GM03348 (cell line): ENCODE results near the gene TRAPPC6A.
A peak's percentile ranks its signal among the peaks of the same experiment; 100 is the strongest.

ENCODE experiments used
- DNase-seq: peaks from one replicate; pipeline ENCODE4 v3.0.0; 2012; ENCODE audit warnings: low spot score

TRAPPC6A gene, protein sequence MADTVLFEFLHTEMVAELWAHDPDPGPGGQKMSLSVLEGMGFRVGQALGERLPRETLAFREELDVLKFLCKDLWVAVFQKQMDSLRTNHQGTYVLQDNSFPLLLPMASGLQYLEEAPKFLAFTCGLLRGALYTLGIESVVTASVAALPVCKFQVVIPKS

DNA sequence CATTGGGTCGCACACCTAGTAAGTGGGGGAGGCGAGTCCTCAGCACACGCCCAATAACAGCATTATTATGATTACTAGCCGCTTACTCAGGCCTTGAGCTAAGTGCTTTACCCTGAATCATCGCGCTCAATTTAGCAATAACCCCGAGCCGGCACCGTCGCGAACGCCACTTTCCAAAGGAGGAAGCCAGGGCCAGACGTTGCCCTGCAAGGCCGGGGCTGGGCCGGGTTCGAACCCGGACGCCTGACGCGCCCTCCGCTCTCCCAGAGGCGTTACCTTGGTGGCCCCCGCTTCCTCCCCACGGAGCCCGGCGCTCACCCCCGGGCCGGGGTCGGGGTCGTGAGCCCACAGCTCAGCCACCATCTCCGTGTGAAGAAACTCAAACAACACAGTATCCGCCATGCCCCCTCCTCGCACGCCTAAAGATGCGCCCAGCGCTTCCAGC, at the start of gene TRAPPC6A:
TSS of gene TRAPPC6A (minus strand) at position 421 of the 445 bp plus-strand sequence. CDS start at position 402, 19 bp downstream.
- peak; percentile 63 for DNase-seq

DNA sequence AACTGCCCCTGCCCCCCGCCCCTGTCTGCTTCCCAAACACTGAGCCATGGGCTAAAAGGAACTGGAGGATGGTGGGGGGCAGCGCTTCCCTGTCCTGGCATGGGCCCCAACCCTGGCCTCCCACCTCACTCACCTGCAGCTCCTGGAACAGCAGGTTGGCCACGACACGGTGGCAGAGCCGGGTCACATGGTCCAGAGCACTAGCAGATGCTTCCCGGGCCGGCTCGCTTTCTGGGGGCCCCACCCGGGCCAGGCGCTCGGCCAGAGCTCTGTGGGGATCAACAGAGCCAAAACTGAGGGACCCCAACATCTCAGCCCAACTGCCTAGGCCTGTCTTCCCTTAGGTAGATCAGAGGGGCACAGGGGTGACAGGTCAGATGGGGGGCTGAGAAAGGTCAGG, 46.6 kb upstream of the TRAPPC6A start:
- no peak for DNase-seq

DNA sequence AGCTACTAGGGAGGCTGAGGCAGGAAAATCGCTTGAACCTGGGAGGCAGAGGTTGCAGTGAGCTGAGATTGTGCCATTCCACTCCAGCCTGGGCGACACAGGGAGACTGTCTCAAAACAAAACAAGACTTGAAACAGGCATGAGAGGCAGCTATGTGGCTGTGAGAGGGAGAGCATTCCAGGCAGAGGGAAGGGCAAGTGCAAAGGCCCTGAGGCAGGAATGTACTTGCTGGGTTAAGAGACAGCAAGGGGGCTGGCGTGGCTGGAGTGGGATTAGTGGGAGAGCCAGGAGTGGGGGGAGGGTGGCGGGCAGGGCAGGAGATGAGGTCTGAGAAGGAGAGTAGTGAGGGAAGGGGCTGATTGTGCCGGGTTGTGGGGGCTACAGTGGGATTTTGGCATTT, 45.8 kb upstream of the TRAPPC6A start:
- DNase-seq = no peak

DNA sequence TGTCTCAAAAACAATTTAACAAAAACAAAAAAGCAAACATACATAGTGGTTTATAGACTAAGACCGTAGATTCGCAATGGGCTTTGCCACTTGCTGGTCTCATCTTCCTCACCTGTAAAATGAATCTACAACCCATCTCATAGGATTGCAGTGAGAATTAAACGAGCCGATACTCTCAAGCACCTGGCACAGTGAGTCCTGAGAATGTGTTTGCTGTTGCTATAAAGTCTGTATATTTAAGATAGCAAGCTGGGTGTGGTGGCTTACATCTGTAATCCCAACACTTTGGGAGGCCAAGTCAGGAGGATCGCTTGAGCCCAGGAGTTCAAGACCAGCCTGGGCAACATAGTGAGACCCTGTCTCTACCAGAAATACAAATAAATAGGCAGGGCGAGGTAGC, 44.7 kb upstream of the TRAPPC6A start:
- no peak for DNase-seq

DNA sequence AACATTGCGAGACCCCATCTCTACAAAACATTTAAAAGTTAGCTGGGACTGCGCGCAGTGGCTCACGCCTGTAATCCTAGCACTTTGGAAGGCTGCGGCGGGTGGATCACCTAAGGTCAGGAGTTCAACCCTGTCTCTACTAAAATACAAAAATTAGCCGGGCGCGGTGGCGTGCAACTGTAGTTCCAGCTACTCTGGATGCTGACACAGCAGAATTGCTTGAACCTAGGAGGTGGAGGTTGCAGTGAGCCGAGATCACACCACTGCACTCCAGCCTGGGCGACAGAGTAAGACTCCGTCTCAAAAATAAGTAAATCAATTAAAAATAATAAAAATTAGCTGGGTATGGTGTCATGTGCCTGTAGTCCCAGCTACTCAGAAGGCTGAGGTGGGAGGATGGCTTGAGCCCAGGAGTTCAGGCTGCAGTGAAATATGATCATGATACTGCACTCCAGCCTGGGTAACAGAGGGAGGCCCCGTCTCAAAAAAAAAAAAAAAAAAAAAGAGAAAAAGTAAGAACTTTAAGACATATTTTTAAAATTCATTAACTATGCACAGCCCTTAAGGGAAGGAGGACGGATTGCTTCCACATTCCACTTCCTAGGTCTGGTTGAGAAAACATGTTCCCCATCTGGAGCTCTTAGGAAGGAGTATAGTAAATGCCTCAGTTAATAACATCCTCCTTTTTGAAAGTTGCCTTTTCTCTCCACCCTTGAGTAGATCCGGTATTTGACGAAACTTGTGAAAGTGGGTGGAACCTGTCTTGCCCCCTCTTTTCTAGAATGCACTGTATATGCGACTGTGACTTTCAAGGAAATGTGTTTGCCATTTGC, 41.1 kb upstream of the TRAPPC6A start:
- DNase-seq = no peak

DNA sequence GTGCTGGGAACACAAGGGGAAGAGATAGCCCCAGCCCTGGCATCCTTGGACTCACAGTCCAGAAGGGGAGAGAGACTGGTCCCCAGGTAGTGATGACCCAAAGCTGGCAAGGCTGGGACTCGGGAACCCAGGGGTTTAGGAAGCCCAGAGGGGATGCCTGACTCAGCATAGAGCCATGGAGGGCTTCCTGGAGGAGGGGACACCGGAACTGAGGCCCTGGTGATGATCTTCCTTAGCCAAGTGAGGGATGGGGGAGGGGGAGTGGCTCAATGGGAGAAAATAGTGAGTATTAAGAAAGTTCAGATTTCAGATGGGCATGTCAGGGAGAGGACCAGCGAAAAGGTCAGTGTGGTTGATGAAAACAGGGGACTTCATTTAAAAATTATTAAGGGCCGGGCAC, 40.4 kb upstream of the TRAPPC6A start:
- no peak for DNase-seq

DNA sequence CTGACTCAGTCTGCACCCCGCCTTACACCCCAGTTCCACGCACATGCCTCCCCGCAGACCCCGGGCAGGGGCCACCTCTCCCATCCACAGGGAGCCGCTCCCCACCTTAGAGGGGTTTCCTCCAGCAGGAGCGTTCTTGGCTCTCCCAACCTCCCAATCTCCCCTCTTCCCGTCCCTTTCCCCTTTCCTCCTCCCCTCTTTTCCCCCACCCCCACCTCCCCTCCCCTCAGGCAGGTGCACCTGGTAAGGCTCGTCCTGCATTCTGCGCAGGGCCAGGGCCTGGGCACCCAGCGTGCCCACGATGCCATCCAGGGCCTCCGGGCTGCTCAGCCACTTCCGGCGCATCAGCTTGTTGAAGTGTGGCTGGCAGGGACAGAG, 39.9 kb upstream of the TRAPPC6A start:
- DNase-seq = no peak

DNA sequence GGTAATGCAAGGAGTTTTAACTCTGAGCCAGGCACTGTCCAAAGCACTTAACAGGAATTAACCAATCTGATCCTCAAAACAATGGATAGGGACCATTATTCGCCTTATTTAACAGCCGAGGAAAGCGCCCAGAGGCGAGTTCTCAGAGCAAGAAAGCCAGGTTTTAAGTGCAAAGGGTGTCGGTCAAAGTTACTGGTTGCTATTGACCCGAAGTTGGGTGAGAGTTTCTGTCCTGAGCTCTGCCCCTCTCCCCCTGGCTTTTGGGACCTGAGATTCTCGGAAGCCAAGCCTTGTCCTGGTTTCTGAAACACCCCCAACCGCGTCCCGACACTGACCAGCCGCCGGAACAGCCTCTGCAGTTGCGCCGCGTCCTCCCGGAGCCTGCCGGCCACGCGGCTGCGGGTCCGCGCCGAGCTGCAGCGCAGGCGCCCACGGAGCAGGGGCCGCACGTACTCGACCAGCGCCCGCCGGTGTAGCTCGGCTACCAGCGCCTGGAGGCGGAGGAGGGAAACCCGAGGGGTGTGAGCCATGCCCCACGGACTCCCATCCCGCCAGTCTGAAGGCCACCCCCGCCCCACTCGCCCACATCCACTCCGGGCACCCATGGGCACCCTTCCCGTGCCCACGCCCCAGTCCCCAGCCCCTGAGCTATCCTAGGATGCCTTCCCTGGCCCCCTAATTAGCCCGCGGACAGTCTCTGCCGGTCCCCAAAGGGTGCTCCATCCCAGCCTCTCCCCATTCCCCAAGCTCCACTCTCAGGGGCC, 39.3 kb upstream of the TRAPPC6A start:
- no peak for DNase-seq

DNA sequence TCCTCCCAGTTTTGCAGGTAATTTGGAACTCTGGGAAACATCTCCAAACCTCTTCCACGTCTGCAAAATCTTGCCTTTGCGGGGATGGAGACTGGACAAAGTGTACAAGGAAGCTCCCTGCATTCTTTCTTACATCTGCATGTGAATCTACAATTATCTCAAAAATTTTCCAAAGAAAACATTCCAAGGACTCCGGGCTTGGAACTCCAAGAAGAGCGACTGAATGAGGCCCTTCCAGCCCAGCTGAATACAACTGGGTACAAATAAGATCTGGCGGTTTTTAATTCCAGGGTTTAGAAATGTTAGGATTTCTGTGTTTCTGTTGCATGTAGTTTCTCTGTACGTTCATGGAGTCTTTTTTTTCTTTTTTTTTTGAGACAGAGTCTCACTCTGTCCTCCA, 38.6 kb upstream of the TRAPPC6A start:
- DNase-seq = no peak

DNA sequence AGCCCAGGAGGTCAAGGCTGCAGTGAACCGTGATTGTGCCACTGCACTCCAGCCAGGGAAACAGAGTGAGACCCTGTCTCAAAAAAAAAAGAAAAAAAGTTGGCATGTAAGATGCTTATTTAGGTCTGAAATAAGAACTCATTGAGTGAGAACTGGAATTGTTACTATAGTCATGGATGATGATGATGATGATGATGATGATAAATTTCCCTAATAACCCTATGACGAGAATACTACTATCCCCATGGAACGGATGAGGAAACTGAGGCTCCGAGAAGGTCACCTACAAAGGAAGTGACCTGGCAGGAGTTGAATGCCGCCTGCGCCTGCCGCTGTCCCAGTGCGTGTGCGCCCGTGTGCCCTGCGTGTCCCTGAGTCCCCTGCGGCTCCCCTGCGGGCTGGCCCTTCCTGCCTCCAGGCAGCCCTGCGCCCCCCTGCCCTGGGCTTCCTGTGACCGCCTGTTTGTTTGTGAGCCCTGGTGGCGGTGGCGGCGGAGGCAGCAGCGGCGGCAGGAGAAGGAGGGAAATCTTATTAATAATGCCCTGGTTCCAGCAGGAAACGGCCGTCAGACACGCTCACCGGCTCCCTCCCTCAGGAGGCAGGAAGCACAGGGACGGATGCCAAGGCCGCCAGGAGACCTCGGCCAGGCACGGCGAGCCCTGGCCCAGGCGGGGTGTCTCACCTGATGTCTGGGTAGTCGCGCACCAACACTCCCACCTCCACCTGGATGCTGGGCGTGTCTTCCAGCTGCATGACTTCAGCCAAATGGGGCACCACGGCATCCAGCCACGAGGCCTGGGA, 37.6 kb upstream of the TRAPPC6A start:
- no peak for DNase-seq

DNA sequence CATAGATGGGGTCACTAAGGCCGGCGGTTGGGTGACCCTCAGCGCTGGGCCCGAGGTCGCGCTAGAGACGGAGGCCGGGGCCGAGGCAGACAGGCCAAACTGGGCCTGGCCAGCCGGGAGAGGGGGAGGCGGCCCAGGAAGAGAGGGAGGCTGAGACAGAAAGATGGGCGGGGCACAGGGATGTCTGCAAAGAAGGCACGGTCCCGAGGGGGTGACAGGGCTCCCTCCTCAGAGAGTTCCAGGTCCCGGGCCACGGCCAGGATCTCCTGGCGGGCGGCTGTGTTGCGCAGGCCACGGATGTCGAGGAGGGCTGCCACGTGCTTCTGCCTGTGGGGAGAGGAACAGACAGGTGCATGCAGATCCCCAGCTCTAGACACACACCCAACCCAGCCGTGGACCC, 35.0 kb upstream of the TRAPPC6A start:
- no peak for DNase-seq

DNA sequence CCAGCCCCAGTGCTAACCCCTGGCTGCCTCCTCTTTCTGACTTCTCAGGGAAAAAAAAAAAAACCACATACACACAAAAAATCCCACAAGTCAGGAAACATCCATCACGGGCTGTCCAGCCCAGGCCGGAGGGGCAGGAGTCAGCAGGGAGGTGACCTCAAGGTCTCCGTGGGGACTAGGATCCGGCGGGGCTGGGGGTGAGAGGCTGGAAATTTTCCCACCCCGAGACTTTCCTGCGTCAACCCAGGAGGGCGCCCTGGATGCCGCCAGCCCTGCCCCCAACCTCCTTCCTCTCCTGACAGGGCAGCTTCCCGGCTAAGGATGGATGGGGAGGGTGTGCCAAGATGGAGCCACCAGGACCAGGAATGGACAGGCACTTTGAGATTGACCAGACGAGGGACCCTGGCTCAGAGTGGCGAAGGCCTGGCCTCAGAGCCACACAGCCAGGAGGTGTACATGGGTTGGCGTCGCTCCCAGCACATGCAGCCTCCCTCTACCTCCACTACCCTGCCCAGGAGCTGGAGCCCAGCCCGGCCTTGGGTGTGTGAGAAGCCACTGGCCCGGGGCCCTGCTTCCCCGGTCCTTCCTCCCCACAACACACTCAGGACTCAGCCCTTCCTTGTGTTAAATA, 33.8 kb upstream of the TRAPPC6A start:
- DNase-seq = peak; percentile 2

DNA sequence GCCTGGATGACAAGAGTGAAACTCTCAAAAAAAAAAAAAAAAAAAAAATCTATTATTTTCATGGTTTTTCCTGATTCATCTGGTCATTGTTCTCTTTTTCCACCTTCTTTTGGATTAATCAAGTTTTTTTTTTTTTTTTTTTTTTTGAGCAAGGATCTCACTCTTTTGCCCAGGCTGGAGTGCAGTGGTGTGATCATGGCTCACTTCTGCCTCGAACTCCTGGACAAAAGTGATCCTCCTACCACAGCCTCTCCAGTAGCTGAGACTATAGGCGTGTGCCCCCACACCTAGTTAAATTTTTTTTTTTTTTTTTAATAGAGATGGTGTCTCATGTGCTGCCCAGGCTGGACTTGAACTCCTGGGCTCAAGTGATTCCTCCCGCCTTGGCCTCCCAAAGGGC, 28.3 kb upstream of the TRAPPC6A start:
- no peak for DNase-seq

DNA sequence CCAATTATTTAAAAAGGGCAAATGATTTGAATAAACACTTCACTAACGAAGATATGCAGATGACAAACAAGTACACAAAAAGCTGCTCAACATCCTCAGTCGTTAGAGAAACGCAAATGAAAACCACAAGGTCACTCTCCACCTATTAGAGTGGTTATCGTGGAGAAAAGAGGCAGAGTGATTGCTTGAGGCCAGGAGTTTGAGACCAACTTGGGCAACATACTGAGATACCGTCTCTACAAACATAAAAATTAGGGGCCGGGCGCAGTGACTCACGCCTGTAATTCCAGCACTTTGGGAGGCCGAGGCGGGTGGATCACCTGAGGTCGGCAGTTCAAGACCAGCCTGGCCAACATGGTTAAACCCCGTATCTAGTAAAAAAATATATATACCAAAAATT, 27.8 kb upstream of the TRAPPC6A start:
- DNase-seq = no peak

DNA sequence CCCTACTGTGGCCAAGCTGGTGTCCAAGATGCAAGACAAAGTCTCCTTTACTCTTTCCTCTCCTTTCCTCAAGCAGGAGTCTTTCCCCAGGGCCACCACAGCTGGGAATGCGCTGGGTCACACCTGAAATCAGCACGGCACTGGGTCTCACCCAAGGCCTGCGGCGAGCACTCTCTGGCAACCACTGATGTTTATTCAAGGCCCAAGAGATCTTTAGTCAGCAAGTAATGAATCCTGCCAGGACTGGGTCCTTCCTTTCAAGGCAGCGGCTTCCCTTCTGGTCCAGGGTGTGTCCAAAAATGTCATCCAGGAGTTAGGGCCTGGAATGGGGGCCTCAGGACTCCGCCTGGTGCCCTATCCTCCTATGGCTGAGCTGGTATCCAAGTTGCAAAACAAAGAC, 24.6 kb upstream of the TRAPPC6A start:
- no peak for DNase-seq

DNA sequence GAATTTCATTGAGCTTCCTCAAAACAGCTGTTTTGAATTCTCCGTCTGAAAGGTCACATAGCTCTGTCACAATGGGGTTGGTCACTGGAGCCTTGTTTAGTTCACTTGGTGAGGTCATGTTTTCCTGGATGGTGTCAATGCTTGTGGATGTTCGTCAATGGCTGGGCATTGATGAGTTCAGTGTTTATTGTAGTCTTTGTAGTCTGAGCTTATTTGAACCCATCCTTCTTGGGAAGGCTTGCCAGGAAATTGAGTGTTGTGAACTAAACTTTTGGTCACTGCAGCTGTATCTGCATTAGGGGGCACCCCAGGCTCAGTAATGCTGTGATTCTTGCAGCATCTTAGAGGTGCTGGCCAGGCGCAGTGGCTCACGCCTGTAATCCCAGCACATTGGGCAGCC, 22.5 kb upstream of the TRAPPC6A start:
- no peak for DNase-seq

DNA sequence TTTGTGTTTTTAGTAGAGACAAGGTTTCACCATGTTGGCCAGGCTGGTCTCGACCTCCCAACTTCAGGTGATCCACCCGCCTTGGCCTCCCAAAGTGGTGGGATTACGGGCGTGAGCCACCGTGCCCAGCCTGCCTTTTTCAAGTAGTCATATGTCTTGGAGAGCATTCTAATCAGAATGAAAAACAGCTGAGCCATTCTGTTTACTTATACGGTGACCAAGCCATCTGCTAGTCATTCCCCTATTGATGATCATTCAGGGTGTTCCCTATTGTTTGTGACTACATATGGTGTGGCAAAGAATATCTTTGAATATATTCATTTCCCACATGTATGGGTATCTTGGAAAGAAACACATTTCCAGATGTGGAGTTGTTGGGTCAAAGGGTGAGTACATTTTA, 17.7 kb upstream of the TRAPPC6A start:
- peak; percentile 45 for DNase-seq

DNA sequence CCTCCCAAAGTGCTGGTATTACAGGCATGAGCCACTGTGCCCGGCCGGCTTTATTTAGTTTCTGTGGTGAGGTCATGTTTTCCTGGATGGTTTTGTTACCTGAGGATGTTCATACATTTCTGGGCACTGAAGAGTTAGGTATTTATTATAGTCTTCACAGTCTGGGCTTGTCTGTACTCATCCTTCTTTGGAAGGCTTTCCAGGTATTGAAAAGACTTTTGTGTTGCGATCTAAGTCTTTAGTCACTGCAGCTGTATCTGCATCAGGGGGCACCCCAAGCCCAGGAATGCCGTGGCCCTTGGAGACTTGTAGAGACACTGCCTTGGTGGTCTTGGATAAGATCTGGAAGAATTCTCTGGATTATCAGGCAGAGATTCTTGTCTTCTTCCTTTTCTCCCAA, 13.3 kb upstream of the TRAPPC6A start:
- DNase-seq = no peak

DNA sequence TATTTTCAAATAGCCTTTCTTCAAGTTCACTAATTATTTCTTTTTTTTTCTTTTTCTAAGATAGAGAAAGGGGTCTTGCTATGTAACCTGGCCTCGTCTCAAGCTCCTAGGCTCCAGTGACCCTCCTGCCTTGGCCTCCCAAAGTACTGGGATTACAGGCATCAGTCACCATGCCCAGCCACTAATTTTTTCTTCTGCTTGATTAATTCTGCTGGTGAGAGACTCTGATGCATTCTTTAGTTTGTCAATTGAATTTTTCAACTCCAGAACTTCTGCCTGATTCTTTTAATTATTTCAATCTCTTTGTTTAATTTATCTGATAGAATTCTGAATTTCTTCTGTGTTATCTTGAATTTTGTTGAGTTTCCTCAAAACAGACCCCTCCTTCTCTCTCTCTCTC, 11.9 kb upstream of the TRAPPC6A start:
- DNase-seq = no peak

DNA sequence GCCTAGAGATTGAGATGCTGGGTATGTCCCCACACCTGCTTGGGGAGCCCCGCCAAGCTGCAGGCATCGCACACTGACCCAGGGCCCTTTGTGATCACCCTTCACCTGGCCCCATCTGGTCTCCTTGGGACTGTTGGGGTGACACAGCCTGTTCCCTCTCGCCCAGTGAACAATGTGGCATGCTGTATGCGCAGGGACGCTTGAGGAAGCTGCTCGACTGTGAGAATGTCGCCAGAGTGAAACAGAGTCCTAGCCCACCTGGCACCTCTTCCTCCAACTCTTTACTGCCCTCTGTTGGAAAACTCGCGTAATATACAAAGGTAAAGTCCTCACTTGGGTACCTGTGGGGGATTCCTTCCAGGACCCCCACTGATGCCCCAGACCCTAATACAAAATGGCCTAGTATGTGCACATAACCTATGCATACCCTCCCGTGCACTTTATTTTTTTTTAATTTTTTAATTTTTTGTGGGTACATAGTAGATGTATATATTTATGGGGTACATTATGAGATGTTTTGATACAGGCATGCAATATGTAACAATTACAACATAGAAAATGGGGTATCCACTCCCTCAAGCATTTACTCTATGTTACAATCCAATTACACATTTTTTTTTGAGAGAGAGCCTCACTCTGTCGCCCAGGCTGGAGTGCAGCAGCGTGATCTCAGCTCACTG, 9.5 kb upstream of the TRAPPC6A start:
- DNase-seq = no peak
